GM19455 (cell line): ENCODE data around the gene PCDH17.

Experiments
- ATAC-seq: cut with Tn5 transposase; IDR thresholded peaks from one replicate; pipeline ENCODE4 v1.9.1; 2021; ENCODE audit not compliant: unreplicated experiment

The PCDH17 gene, protein sequence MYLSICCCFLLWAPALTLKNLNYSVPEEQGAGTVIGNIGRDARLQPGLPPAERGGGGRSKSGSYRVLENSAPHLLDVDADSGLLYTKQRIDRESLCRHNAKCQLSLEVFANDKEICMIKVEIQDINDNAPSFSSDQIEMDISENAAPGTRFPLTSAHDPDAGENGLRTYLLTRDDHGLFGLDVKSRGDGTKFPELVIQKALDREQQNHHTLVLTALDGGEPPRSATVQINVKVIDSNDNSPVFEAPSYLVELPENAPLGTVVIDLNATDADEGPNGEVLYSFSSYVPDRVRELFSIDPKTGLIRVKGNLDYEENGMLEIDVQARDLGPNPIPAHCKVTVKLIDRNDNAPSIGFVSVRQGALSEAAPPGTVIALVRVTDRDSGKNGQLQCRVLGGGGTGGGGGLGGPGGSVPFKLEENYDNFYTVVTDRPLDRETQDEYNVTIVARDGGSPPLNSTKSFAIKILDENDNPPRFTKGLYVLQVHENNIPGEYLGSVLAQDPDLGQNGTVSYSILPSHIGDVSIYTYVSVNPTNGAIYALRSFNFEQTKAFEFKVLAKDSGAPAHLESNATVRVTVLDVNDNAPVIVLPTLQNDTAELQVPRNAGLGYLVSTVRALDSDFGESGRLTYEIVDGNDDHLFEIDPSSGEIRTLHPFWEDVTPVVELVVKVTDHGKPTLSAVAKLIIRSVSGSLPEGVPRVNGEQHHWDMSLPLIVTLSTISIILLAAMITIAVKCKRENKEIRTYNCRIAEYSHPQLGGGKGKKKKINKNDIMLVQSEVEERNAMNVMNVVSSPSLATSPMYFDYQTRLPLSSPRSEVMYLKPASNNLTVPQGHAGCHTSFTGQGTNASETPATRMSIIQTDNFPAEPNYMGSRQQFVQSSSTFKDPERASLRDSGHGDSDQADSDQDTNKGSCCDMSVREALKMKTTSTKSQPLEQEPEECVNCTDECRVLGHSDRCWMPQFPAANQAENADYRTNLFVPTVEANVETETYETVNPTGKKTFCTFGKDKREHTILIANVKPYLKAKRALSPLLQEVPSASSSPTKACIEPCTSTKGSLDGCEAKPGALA (N-terminal part only)

DNA sequence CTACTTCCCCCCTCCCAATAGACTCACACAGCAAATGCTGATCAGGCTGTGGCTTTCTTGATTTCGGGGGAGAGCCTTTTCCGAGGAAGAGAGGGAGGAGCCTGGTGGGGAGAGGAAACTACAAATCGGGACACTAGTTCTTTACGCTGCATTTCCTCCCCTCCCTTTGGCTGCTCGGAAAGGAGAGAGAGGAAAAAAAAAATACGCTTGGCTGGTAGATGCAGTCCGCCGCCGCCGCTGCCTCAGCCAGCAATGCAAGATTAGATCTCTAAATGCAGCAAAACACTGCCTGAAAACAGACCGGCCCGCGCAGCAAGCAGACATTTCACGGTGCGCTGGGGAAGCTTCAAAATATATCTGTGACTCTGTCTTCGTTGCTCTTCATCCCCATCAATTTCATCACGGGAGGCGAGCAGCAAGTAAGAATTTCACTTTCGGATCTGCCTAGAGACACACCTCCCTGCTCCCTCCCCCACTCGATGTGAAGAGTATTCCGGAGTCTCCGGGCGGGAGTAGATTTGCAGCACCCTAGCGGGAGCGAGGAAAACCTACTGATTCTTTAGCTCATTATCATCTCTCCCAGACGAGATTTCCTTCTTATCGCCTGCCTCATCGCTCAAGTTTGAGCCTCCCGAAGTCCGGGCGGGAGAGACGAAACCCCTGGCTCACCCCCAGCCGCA is at the start of gene PCDH17:
Gene PCDH17, plus strand, starts transcription at position 149 of the 680 bp plus-strand sequence. CDS start 803 bp downstream, outside the sequence.
- ATAC-seq = no peak

DNA sequence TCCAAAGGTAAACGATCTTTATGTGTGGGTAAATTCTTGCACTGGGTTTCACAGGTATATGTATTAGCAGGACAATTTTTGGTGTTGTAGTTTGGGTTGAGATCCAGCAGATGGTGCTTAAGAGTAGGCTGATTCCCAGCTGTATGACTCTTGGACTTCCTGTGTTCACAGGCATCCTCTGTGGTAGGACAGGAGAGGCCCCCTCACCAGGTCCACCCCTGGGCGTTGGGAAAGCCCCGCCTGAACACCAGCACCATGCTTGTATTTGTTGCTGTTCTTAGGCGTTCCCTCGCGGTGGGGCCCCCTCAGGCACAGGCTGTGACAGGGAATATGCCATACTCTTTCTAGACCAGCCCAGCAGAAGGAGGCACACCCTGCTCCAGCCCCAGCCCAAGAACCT is 49.5 kb upstream of the PCDH17 start:
- no peak for ATAC-seq

DNA sequence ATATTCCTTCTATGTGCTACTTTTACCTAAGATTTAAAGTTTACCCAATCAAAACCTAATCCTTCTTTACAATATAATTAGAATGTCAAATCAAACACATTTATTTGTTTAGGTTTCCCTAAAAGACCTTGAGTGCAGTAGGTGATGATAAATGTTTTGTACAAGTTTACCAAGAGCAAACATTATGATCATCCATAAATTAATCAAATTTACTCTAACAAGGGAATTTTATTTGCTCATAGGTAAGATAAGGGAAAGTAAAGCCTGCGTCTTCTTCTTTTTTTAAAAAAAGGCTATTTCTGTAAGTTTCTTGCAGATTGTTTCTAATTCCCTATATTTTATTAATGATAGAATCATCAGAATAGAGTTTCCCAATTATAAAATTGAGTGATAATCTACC is 48.0 kb upstream of the PCDH17 start:
- no peak for ATAC-seq

DNA sequence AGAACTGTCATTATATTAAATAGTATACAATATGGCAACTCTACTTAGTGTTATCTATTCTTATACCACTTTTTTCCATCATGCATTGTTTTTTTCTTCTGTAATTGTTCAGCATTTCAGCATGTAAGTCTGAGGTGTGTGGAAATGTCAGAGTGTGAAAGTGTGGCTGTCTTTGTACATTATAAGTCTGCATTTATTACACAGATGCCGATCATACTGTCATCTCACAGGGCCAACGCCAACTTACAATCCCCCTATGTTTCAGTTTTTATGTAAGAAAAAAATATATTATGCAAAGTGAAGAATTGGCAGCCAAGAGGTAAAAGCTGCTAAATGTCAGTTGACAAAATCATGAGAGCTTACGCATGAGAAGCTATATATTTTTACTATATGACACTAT is 42.9 kb upstream of the PCDH17 start:
- ATAC-seq = no peak

DNA sequence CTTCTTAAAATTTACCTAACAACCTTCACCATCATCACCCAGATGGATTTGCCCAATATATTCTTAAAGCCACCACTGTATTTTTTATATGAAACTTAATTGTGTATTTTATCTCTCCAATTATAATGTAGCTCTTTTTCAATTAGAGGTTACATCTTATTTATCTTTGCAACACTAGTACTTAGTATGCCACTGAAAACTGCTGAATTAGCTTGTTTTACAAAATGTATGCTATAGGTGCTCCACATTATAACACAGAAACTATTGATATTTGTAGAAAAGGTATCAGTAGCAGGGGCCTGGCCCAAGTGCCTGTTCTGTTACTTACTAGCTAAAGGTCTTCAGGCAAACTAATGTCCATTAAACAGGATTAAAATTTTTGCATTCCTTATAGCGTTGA is 35.8 kb upstream of the PCDH17 start:
- ATAC-seq = no peak

DNA sequence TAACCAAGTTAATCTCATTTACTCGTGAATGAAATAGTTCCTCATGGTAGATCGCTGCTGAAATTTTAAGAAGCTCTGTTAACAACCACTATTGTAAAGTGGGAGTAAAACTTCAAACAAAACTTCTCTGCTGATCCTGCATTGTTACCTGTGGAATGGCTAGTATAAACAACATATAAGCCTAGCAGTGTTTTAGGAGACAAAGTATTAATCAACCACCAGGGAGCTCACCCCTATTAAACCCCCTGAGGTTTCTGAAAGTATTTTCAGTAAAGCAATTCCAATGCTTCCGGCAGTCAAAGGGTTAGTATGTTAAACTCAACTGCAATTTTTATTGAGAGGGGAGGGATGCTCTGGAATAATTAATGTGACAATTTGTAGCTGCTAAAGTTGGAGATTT is 30.0 kb upstream of the PCDH17 start:
- no peak for ATAC-seq

DNA sequence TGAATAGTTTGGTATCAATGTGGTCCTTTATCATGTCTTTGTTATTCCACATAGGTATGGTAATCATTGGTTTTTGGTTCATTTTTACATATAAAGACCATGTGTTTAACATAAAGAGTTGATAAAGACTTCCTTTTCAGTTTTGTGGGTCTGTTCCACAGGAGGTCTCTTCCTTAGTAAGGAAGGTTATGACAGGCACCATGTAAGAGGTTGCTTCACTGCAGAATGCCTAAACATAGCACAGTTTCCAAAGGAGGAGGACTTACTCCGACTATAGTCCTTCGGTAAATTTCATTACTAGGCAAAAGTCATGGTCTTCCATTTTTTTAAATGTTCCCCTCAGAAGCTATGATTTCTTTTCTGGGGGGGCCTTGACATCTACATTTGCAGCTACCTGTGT is 27.1 kb upstream of the PCDH17 start:
- ATAC-seq = no peak

DNA sequence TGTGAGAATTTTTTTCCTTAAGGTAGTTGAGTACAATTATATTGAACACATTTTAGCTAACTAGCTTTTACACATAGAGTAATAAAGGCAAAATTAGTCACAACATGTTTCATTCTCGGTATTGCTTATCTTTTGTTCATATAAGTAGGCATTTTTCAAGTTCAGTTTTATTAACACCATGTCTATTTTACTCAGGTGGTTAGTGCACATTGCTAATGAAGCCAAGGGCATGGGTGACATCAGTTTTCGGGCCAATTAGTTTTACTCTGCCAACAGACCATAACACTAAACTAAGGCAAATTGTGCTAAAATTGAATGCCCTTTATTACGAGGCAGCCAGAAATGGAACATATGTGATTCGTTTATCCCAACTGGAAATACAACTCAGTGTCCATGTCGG is 19.6 kb upstream of the PCDH17 start:
- no peak for ATAC-seq

DNA sequence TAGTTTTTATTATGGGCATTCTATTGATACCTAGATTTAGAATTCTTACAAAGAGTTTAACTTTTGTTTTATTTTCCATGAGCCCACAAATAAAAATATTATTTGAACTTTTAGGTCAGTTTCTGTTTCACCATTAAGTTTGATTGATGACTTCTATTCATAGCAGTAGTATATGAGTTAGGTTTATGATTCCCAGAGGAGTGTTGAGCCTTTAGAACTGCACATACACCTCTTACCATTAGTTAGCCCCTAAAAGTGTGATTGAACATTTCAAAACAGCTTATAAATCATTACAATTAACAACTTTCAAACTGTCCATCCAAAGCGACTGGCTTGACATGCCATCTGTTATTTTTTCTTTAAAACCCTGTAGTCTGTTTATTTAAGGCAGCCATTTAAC is 19.0 kb upstream of the PCDH17 start:
- ATAC-seq = no peak

DNA sequence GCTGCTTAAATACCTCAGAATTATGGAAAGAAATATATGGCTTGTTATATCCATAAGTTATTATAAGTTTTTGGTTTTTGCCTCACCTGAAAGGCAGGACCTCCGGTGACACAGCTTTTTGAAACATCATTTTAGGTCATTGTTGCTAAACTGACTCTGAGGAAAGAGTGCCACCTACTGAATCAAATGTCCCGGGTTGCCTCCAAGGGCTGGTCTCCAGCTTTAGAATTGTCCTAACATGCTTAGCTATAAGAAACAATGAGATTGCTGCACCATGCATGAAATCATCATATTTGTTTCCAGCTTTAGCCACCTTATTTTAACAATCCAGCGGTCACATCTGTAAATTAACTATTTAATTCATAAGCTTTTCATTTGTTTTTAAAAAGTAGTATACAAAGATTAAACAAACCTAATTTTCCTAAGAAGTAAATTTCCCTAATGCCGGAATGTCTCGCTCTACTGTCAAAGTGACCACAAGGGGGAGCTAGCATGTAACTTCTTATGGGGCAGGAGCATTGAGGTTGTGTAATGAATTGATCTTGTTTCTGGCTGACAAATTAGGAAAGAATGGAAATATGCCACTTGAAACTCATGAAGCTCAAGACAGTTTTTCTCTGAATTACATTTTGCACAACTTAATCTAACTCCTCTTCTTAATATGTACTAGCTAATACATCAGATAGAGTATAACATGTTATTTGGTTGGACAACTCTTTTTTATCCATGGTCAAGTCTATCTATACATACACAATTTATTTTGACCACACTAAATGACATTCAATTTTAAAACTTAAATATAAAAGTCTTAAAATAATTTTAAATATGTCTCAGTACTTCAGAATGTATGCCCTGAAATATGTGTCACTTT is 6.7 kb upstream of the PCDH17 start:
- no peak for ATAC-seq

DNA sequence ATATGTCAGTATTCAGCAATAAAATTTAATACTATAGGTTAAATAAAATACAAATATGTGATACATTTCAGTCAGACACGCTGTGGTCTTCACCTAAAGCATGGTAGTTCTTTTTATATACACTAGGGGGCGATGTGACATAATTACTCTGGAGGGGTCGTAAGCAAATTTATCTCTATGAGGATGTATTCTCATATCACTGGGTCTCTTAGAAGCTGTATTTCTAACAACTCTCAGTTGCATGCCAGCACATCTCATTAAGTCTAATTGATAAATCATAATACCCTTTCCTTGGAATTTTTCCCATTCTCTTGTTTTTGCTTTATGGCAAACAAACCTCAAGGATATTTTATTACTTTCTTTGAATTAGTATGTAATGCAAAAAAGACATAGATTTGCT is 3.9 kb upstream of the PCDH17 start:
- ATAC-seq = no peak

DNA sequence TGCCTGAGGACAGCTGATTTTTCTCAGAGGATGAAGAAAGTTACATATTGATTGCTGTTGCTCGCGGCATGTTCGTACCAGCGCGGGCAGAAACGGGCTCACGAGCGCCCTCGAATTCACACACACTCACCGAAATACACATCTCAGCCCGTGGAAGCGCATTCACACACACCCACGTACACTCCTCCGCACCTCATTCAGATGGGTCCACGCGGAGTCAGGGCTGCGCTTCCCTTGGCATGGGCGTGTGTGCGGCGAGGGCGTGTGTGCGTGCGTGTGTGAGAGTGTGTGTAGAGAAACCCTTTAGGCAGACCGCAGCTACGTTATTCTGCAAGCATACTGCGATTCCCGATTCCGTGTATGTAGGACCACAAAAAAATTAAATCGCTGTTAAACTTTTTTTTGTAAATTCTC is 2.1 kb upstream of the PCDH17 start:
- no peak for ATAC-seq

DNA sequence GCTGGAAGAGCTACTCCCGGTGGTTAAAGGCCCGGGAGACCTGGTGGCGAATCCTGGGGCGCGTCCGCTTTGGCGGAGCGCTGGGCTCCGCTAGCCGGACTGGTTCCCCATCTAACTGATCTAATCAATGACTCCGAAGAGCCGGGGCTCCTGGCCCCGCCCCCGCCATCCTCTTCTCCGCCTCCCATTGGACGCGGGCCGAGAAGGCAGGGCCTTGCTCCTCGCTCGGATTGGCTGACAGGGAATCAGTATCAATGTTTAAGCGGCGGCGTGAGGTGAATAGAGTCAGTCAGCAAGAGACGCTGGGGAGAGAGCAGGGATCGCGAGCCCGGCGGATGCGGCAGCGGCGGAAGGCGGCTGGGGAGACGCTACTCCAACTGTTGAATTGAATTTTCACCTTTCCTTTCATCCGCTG is 1.7 kb upstream of the PCDH17 start:
- ATAC-seq = no peak

DNA sequence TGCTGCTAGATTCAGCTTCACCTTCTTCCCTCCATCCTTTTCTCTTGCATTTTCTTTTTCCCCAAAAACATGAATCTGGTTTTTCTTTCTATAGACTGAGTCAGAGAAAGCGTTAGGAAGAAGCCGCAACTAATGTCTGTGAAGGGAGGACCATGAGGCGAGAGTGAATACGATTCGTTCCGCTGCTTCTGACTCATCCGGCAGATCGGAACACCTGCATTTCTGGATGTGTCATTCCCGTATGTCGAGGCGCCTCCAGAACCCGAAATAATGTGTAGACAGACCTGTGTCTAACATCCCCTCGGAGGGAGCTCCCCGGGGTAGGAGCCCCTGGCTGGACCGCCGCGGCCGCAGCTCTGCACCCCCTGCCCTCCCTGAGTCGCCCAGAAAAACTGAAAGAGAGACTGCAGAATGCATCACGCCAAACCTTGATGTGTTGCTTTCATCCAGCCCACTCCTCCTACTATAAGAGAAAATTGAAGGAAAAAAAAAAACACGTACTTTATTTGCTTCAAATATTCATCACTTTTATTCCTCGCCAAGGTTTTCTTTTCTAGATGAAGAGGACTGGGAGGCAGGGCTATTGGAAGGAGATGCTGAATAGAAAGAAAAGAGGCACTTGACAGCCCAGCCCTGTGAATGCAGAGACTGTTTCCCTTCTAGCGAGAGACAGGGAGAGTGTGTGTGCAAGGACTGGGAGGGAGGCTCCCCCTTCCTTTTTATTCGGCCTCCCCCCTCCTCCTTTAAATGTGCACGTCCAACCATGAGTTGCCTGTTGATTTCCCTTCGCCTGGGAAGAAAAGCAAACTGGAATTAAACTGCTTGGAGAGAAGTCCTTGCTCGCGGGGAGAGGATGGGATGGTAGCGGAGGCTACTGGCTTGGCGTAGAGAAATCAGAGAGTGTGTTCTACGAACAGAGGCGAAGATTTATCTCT is 616 bp upstream of the PCDH17 start:
- no peak for ATAC-seq

DNA sequence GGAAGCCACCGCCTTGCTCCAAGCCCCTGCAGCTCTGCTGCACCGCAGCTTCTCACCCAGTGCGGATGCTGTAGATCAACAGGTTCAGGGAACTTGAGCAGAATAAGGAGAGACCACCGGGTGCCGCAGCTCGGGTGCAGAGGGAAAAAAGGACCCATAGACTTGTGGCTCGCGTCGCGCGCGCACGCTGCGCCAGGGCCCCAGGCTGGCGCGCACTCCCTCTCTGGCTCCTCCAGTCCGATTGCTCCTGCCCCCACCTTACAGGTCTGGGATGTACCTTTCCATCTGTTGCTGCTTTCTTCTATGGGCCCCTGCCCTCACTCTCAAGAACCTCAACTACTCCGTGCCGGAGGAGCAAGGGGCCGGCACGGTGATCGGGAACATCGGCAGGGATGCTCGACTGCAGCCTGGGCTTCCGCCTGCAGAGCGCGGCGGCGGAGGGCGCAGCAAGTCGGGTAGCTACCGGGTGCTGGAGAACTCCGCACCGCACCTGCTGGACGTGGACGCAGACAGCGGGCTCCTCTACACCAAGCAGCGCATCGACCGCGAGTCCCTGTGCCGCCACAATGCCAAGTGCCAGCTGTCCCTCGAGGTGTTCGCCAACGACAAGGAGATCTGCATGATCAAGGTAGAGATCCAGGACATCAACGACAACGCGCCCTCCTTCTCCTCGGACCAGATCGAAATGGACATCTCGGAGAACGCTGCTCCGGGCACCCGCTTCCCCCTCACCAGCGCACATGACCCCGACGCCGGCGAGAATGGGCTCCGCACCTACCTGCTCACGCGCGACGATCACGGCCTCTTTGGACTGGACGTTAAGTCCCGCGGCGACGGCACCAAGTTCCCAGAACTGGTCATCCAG is 964 bp downstream of the PCDH17 start:
- ATAC-seq = no peak

DNA sequence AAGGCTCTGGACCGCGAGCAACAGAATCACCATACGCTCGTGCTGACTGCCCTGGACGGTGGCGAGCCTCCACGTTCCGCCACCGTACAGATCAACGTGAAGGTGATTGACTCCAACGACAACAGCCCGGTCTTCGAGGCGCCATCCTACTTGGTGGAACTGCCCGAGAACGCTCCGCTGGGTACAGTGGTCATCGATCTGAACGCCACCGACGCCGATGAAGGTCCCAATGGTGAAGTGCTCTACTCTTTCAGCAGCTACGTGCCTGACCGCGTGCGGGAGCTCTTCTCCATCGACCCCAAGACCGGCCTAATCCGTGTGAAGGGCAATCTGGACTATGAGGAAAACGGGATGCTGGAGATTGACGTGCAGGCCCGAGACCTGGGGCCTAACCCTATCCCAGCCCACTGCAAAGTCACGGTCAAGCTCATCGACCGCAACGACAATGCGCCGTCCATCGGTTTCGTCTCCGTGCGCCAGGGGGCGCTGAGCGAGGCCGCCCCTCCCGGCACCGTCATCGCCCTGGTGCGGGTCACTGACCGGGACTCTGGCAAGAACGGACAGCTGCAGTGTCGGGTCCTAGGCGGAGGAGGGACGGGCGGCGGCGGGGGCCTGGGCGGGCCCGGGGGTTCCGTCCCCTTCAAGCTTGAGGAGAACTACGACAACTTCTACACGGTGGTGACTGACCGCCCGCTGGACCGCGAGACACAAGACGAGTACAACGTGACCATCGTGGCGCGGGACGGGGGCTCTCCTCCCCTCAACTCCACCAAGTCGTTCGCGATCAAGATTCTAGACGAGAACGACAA is 1.8 kb downstream of the PCDH17 start:
- ATAC-seq = no peak
